AG09309 (cell line): Measurements from ENCODE around the gene PKM.

Source experiments
- DNase-seq: peaks from one replicate; pipeline ENCODE4 v3.0.0-alpha.2; 2010; ENCODE audit warnings: low read depth
- H3K4me3 ChIP-seq: 2 replicates; pipeline ENCODE4 v1.5.1; 2011; ENCODE audit warnings: mild to moderate bottlenecking, low read depth, low read length, moderate library complexity; ENCODE audit not compliant: control insufficient read depth
- TF ChIP-seq, protein P1 (sequence below): IDR thresholded peaks from 2 replicates; pipeline ENCODE4 v1.5.1; 2011; ENCODE audit warnings: mild to moderate bottlenecking, low read depth, low read length, inconsistent platforms; ENCODE audit not compliant: insufficient read depth, control insufficient read depth; ENCODE audit errors: missing control alignments

Gene PKM

GRCh38 chr15:72169236-72169920 is 61.6 kb downstream of the PKM start:
- TF ChIP-seq, protein P1, sequence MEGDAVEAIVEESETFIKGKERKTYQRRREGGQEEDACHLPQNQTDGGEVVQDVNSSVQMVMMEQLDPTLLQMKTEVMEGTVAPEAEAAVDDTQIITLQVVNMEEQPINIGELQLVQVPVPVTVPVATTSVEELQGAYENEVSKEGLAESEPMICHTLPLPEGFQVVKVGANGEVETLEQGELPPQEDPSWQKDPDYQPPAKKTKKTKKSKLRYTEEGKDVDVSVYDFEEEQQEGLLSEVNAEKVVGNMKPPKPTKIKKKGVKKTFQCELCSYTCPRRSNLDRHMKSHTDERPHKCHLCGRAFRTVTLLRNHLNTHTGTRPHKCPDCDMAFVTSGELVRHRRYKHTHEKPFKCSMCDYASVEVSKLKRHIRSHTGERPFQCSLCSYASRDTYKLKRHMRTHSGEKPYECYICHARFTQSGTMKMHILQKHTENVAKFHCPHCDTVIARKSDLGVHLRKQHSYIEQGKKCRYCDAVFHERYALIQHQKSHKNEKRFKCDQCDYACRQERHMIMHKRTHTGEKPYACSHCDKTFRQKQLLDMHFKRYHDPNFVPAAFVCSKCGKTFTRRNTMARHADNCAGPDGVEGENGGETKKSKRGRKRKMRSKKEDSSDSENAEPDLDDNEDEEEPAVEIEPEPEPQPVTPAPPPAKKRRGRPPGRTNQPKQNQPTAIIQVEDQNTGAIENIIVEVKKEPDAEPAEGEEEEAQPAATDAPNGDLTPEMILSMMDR = no peak
- H3K4me3 ChIP-seq = no peak overlapping the region
- no peak for DNase-seq

- DNase-seq = no peak
- no peak overlapping the region for H3K4me3 ChIP-seq
- TF ChIP-seq, protein P1 = no peak
Measured at GRCh38 chr15:72168808-72169190, 62.2 kb downstream of the PKM start.

- DNase-seq = no peak
- H3K4me3 ChIP-seq = no peak overlapping the region
- TF ChIP-seq, protein P1 = no peak
Measured at GRCh38 chr15:72168131-72168807, 62.7 kb downstream of the PKM start.

- H3K4me3 ChIP-seq = no peak overlapping the region
- TF ChIP-seq, protein P1 = no peak
- DNase-seq = no peak
Measured at GRCh38 chr15:72167445-72167844, 63.5 kb downstream of the PKM start.

DNA sequence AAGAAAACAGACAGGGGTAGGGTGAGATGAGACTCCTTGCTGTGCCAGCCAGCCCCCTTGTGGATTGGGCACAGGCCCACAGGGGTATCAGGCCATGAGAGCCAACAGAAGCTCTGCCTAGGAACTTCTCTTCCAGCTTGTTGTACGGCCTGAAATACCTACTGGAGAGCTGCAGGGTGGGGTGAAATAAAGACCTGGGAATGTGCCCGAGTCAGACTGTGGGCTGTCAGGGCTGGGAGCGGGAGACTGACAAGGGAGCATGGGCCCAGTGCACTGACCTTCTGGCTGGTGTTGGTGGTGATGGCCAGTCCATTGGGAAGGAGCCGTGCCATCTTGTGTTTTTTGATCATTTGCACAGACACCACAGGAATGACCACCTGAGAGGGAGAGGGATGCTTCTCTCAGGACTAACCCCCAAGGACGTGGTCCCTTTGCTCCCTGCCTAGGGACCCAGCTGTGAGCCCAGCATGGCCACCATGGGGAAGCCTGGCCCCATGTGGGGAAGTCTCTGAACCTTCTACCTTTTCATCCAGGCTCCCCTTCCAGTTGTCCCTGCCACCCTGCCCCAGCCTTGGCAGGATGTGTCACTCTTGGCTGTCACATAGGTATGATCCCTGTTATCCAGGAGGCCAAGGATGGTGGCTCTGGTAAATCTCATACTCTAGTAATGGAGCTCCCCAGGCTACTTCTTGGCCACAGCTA is 64.1 kb downstream of the PKM start:
- DNase-seq = no peak
- H3K4me3 ChIP-seq = no peak overlapping the region

GRCh38 chr15:72163719-72164118 is 67.3 kb downstream of the PKM start:
- DNase-seq = no peak
- TF ChIP-seq, protein P1 = no peak
- H3K4me3 ChIP-seq = no peak overlapping the region

More for the DNA sequence above, 64.1 kb downstream of the PKM start:
- TF ChIP-seq, protein P1 = no peak
